Tibial nerve (tissue), 4 donors: Measurements from ENCODE around the gene ABR.

ENCODE experiments used
- EP300 ChIP-seq, 2 donors: sonication (generic); formaldehyde crosslinking; IDR thresholded peaks; one replicate each; pipeline ENCODE4 v1.6.1; 2017; ENCODE audit warnings: antibody characterized with exemption in 2 of 2, mild to moderate bottlenecking in 1 of 2
- POLR2A ChIP-seq, 2 donors: fragments of 450-650 bp; IDR thresholded peaks; one replicate each; pipeline ENCODE4 v1.6.1; 2017; ENCODE audit warnings: antibody characterized with exemption in 2 of 2, mild to moderate bottlenecking in 2 of 2, moderate library complexity in 2 of 2
- TF ChIP-seq, protein P1 (sequence below), 5 experiments: fragments of 200-600 bp in 3 of 5; fragments of 450-650 bp in 2 of 5; sonication (generic) in 3 of 5; IDR thresholded peaks; one replicate each; pipeline ENCODE4 v1.5.1; 2016 to 2019; ENCODE audit warnings: antibody characterized with exemption in 5 of 5, mild to moderate bottlenecking in 3 of 5, moderate library complexity in 2 of 5

DNA sequence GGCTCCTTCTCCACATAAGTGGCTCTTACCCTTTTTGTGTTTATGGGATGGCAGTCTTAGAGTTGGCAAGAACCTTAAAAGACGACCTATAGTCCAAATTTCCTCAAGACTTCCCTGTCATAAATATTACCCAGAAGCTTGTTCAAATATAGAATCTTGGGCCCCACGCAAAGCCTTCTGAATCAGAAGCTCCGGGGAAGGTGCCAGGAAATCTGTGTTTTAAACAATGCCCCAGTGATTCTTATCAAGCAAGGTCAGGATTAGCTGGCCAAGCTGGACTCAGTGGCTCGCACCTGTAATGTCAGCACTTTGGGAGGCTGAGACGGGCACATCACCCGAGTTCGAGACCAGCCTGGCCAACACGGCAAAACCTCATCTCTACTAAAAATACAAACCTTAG is 97.2 kb downstream of the ABR start:
- TF ChIP-seq, protein P1, sequence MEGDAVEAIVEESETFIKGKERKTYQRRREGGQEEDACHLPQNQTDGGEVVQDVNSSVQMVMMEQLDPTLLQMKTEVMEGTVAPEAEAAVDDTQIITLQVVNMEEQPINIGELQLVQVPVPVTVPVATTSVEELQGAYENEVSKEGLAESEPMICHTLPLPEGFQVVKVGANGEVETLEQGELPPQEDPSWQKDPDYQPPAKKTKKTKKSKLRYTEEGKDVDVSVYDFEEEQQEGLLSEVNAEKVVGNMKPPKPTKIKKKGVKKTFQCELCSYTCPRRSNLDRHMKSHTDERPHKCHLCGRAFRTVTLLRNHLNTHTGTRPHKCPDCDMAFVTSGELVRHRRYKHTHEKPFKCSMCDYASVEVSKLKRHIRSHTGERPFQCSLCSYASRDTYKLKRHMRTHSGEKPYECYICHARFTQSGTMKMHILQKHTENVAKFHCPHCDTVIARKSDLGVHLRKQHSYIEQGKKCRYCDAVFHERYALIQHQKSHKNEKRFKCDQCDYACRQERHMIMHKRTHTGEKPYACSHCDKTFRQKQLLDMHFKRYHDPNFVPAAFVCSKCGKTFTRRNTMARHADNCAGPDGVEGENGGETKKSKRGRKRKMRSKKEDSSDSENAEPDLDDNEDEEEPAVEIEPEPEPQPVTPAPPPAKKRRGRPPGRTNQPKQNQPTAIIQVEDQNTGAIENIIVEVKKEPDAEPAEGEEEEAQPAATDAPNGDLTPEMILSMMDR (IDR thresholded peaks at IDR 0.05), result no peak
- TF ChIP-seq POLR2A (IDR thresholded peaks at IDR 0.05), result no peak
- no peak for TF ChIP-seq EP300 (IDR thresholded peaks at IDR 0.05)
